K562 (cell line): Measurements from ENCODE around the gene FAM114A2. TPM values are rescaled to one million over a fixed set of nuclear protein-coding genes. Genes with fewer than 3 reads are reported as not detected.

Experiments
- ATAC-seq: fragments of 200-7000 bp; cut with Tn5 transposase; 3 replicates; pipeline ENCODE4 v1.9.1; 2020; ENCODE audit warnings: moderate library complexity
- BruUV-seq: library from RNA; stranded (reverse); fragments of 400-500 nt; replicated peaks from 2 replicates; lab custom pipeline; 2021; lab: Mats Ljungman, UMichigan
- CTCF ChIA-PET: fragments of 300-600 bp; formaldehyde crosslinking; extraction: SDS; loops from one replicate; lab custom pipeline; 2021; ENCODE audit warnings: low intra/inter-chr PET ratio; lab: Yijun Ruan, JAX
- POLR2A ChIA-PET: fragments of 300-600, 350-650 bp; sonication (Branson Sonifier 250); formaldehyde crosslinking; extraction: SDS; loops from one replicate; lab custom pipeline; 2021; ENCODE audit warnings: antibody characterized with exemption, inconsistent platforms; lab: Yijun Ruan, JAX
- DNase-seq, 4 experiments: peaks; one replicate each; pipeline versions ENCODE4 v3.0.0 to v3.0.0-alpha.2; 2011 to 2018; ENCODE audit warnings: low spot score in 3 of 4, mixed read lengths in 3 of 4; ENCODE audit errors: extremely low read depth in 1 of 4
- FAIRE-seq: peaks from 2 replicates; lab custom pipeline; 2011; peaks lifted over from hg19 to GRCh38; lab: Jason Lieb, UNC
- H2AFZ ChIP-seq: 2 replicates; pipeline ENCODE4 v1.6.0; 2011; ENCODE audit warnings: low read depth, low read length, control low read depth, inconsistent platforms
- H3K27ac ChIP-seq: fragments of 200-600 bp; 3 replicates; pipeline ENCODE4 v1.8.0; 2011; ENCODE audit warnings: low read depth, mild to moderate bottlenecking, control low read depth, inconsistent platforms, low read length, moderate library complexity, mixed read lengths; ENCODE audit errors: extremely low read depth
- H3K27me3 ChIP-seq, 2 experiments: fragments of 300-600 bp in 1 of 2; 2 replicates in 1 of 2; 3 replicates in 1 of 2; pipeline versions ENCODE4 v1.6.0 to v1.8.0; 2011; ENCODE audit warnings: inconsistent platforms in 2 of 2, low read length in 2 of 2, mild to moderate bottlenecking in 1 of 2, mixed read lengths in 1 of 2, moderate library complexity in 1 of 2; ENCODE audit not compliant: control insufficient read depth in 2 of 2, insufficient read depth in 2 of 2
- H3K36me3 ChIP-seq: fragments of 300-600 bp; 3 replicates; pipeline ENCODE4 v1.8.0; 2011; ENCODE audit warnings: mild to moderate bottlenecking, low read length, inconsistent platforms; ENCODE audit not compliant: control insufficient read depth, insufficient read depth
- H3K4me1 ChIP-seq, 2 experiments: fragments of 200-600 bp in 1 of 2; replicated peaks in 1 of 2; 2 replicates in 1 of 2; 3 replicates in 1 of 2; pipeline versions ENCODE4 v1.5.1 to v1.8.0; 2011; ENCODE audit warnings: inconsistent platforms in 2 of 2, low read length in 2 of 2, mild to moderate bottlenecking in 1 of 2, mixed read lengths in 1 of 2, moderate library complexity in 1 of 2; ENCODE audit not compliant: control insufficient read depth in 2 of 2, insufficient read depth in 2 of 2
- H3K4me2 ChIP-seq: 2 replicates; pipeline ENCODE4 v1.6.1; 2011; ENCODE audit warnings: low read length, control low read depth, inconsistent platforms, mixed read lengths; ENCODE audit not compliant: insufficient read depth
- H3K4me3 ChIP-seq: fragments of 200-600 bp; sonication (generic), shearing (Covaris generic); 2 replicates; pipeline ENCODE4 v1.5.1; 2016; ENCODE audit warnings: control low read depth, inconsistent platforms
- H3K79me2 ChIP-seq: fragments of 200-600 bp; 3 replicates; pipeline ENCODE4 v1.8.0; 2011; ENCODE audit warnings: low read length, inconsistent platforms; ENCODE audit not compliant: control insufficient read depth, insufficient read depth
- H3K9ac ChIP-seq, 2 experiments: 2 replicates each; pipeline versions ENCODE4 v1.6.0 to v1.6.1; 2011; ENCODE audit warnings: low read depth in 2 of 2, low read length in 2 of 2, control low read depth in 1 of 2, inconsistent platforms in 1 of 2, mild to moderate bottlenecking in 1 of 2, mixed read lengths in 1 of 2; ENCODE audit not compliant: insufficient read depth in 1 of 2
- H3K9me1 ChIP-seq: one replicate; pipeline ENCODE4 v1.6.0; 2011; ENCODE audit warnings: inconsistent platforms, mild to moderate bottlenecking, low read length, moderate library complexity; ENCODE audit not compliant: control insufficient read depth, insufficient read depth
- H3K9me3 ChIP-seq: replicated peaks from 2 replicates; pipeline ENCODE4 v1.5.1; 2011; ENCODE audit warnings: low read depth, low read length, inconsistent platforms; ENCODE audit not compliant: control insufficient read depth, insufficient read depth
- H4K20me1 ChIP-seq: replicated peaks from 2 replicates; pipeline ENCODE4 v1.6.1; 2011; ENCODE audit warnings: low read length, inconsistent platforms, mixed read lengths; ENCODE audit not compliant: control insufficient read depth, insufficient read depth
- ARID3B ChIP-seq: fragments of 250-450 bp; sonication (Bioruptor Pico); IDR thresholded peaks from 2 replicates; pipeline ENCODE4 v1.4.0; 2020; ENCODE audit warnings: borderline replicate concordance
- COPS2 ChIP-seq: fragments of 450-650 bp; conservative IDR thresholded peaks from 2 replicates; pipeline ENCODE4 v1.6.1; 2016; ENCODE audit warnings: mild to moderate bottlenecking, moderate library complexity
- DEAF1 ChIP-seq: fragments of 450-650 bp; formaldehyde crosslinking; IDR thresholded peaks from 2 replicates; pipeline ENCODE4 v1.4.0; 2020; ENCODE audit warnings: mild to moderate bottlenecking, moderate library complexity
- EGR1 ChIP-seq: fragments of 450-650 bp; conservative IDR thresholded peaks from 2 replicates; pipeline ENCODE4 v1.6.1; 2017; ENCODE audit warnings: mild to moderate bottlenecking
- HNRNPH1 ChIP-seq: fragments of 200-400 bp; formaldehyde crosslinking; optimal IDR thresholded peaks from 2 replicates; pipeline ENCODE3; 2017; ENCODE audit warnings: low read depth, mild to moderate bottlenecking, low read length, moderate library complexity
- KDM2B ChIP-seq: fragments of 250-450 bp; sonication (Bioruptor Pico); IDR thresholded peaks from 2 replicates; pipeline ENCODE4 v1.8.0; 2021; ENCODE audit warnings: mild to moderate bottlenecking, moderate library complexity
- MYBL2 ChIP-seq, 2 experiments: fragments of 450-650 bp in 1 of 2; sonication (generic) in 1 of 2; formaldehyde crosslinking in 1 of 2; IDR thresholded peaks; 2 replicates each; pipeline versions ENCODE4 v1.6.1 to v1.8.1; 2017 to 2022; ENCODE audit warnings: borderline replicate concordance in 1 of 2, inconsistent platforms in 1 of 2, low read depth in 1 of 2, mild to moderate bottlenecking in 1 of 2, missing genetic modification reagents in 1 of 2, moderate library complexity in 1 of 2
- NCOA1 ChIP-seq: fragments of 450-650 bp; IDR thresholded peaks from 2 replicates; pipeline ENCODE4 v1.6.1; 2016; ENCODE audit warnings: low read depth
- NR0B1 ChIP-seq: fragments of 450-650 bp; IDR thresholded peaks from one replicate; pipeline ENCODE4 v1.6.1; 2018; ENCODE audit warnings: mild to moderate bottlenecking, moderate library complexity; ENCODE audit not compliant: partially characterized antibody
- TARDBP ChIP-seq: fragments of 450-650 bp; IDR thresholded peaks from 2 replicates; pipeline ENCODE4 v1.6.1; 2016
- ZKSCAN8 ChIP-seq: fragments of 200-800 bp; sonication (Bioruptor generic); IDR thresholded peaks from 2 replicates; pipeline ENCODE4 v1.6.1; 2016; ENCODE audit warnings: missing genetic modification characterization, missing compliant biosample characterization
- ZNF197 ChIP-seq: fragments of 200-800 bp; sonication (Bioruptor generic); IDR thresholded peaks from 2 replicates; pipeline ENCODE4 v1.6.1; 2016; ENCODE audit warnings: low read depth, missing genetic modification characterization, missing compliant biosample characterization
- ZNF436 ChIP-seq: fragments of 250-450, 450-650 bp; sonication (Bioruptor Pico); formaldehyde crosslinking; IDR thresholded peaks from 2 replicates; pipeline ENCODE4 v1.7.0; 2020; ENCODE audit warnings: mild to moderate bottlenecking
- WGBS: fragments of 100-300 bp; shearing (Covaris generic); methylation state at CpG from one replicate; pipeline ENCODE4 v1.1.6; 2016; ENCODE audit warnings: low coverage, mixed read lengths; ENCODE audit not compliant: insufficient coverage; ENCODE audit errors: missing lambda C conversion rate; 5-methylcytosine and 5-hydroxymethylcytosine counted together
- in situ Hi-C: fragments of 300-500 bp; cut with MboI; formaldehyde crosslinking; loops from 4 replicates; pipeline ENCODE4 v1.15.0; 2018; ENCODE audit warnings: inconsistent platforms, mixed read lengths
- intact Hi-C: fragments of 100-400 bp; cut with micrococcal nuclease; formaldehyde crosslinking; loops from 2 replicates; pipeline ENCODE4 v1.14.2; 2022
- polyA plus RNA-seq, 8 experiments: library from polyadenylated mRNA; depleted of rRNA in 4 of 8; stranded (reverse) in 5 of 8; unstranded in 3 of 8; fragments of >200 nt; fragmentation: Nextera tagmentation in 2 of 8; fragmentation: Illumina TruSeq in 1 of 8; extraction: Ambion mirVana in 2 of 8; extraction: Trizol in 1 of 8; gene quantifications; 2 replicates each; pipeline versions ENCODE4 v1.2.1 to v1.2.3, GENCODE V29; 2011 to 2014; ENCODE audit warnings: inconsistent platforms in 1 of 8, missing spikeins in 1 of 8
- total RNA-seq, 7 experiments: library from RNA; depleted of rRNA in 6 of 7; stranded (reverse); fragments of >200 nt in 6 of 7; fragmentation: Illumina TruSeq in 2 of 7; extraction: Trizol in 2 of 7; gene quantifications; 2 replicates each; pipeline versions ENCODE4 v1.2.1 to v1.2.3, GENCODE V29; 2011 to 2021; ENCODE audit warnings: low replicate concordance in 1 of 7

Gene FAM114A2
- total and polyA plus RNA-seq, 9 of the 15 experiments (the other 6 are each of a cell fraction or from before 2014, with no cell fraction given), result 14.4 to 28.1 (median 21.2) TPM

GRCh38 chr5:153999995-154000394 lies 38.7 kb downstream of the FAM114A2 start:
- Histone ChIP-seq H4K20me1 (no peaks in the 10 kb centered on the region), H3K4me1 (no peaks in the 10 kb centered on the region), H3K4me2 (no peak overlapping the region), H3K79me2 (no peaks in the 10 kb centered on the region), H2AFZ (no peak overlapping the region), H3K36me3 (peaks cover 3% of the 10 kb centered on the region; the same call in 2 of the 3 replicates), H3K4me3 (no peak overlapping the region), H3K9ac (no peak overlapping the region), H3K27me3 (no peaks in the 10 kb centered on the region), H3K9me3 (no peaks in the 10 kb centered on the region), H3K9me1 (no peaks in the 10 kb centered on the region), H3K27ac (no peak overlapping the region)
- no peak for FAIRE-seq
- WGBS, result 85% methylated on average over 3 of the region's 3 CpGs
- no peak for ATAC-seq
- CTCF ChIA-PET, result interaction anchor here (0.6 kb wide), 1 partner anchor 598 kb away, joined by 3 read pairs; no protein-coding TSS in a partner anchor
- intact Hi-C loops, result no loop called here
- no TSS peak for BruUV-seq
- in situ Hi-C loops, result no loop called here
- no peak for TF ChIP-seq ZKSCAN8 (CRISPR knock-in tag)
- no peak for TF ChIP-seq ARID3B (CRISPR knock-in tag)
- no peak for TF ChIP-seq EGR1
- TF ChIP-seq COPS2, result no peak
- TF ChIP-seq KDM2B (CRISPR knock-in tag), result no peak
- TF ChIP-seq MYBL2 (IDR thresholded peaks at IDR 0.05; ENCODE audit: low read depth), result no peak
- no peak for TF ChIP-seq MYBL2 (CRISPR knock-in tag; IDR thresholded peaks at IDR 0.05; ENCODE audit: borderline replicate concordance)
- no peak for TF ChIP-seq HNRNPH1
- no peak for TF ChIP-seq DEAF1
- TF ChIP-seq ZNF197 (CRISPR knock-in tag), result no peak
- TF ChIP-seq ZNF436 (CRISPR knock-in tag), result no peak
- no peak for TF ChIP-seq NR0B1
- TF ChIP-seq NCOA1, result no peak
- no peak for TF ChIP-seq TARDBP
- no peak for DNase-seq
- POLR2A ChIA-PET, result no interaction called here
